Lung (tissue), 12 donors: Measurements from ENCODE around the gene ABCG8. TPM values are rescaled to one million over a fixed set of nuclear protein-coding genes. Genes with fewer than 3 reads are reported as not detected.

Experiments
- ATAC-seq: fragments of 200-7000 bp; cut with Tn5 transposase; one replicate; pipeline ENCODE4 v1.9.1; 2020; ENCODE audit warnings: moderate number of reproducible peaks; ENCODE audit not compliant: insufficient read depth, low FRiP score
- DNase-seq, 3 donors: peaks; one replicate each; pipeline ENCODE4 v3.0.0-alpha.2; 2013 to 2017
- H3K27ac ChIP-seq, 2 donors: one replicate each; pipeline ENCODE4 v1.5.1; 2013; ENCODE audit warnings: mild to moderate bottlenecking in 2 of 2, moderate library complexity in 2 of 2, control low read depth in 1 of 2, inconsistent platforms in 1 of 2, low read depth in 1 of 2, low read length in 1 of 2
- H3K27me3 ChIP-seq, 3 donors: one replicate each; pipeline ENCODE4 v1.5.1; 2013; ENCODE audit warnings: low read length in 2 of 3; ENCODE audit not compliant: control insufficient read depth in 3 of 3, insufficient read depth in 3 of 3
- H3K36me3 ChIP-seq, 4 donors: one replicate each; pipeline ENCODE4 v1.5.1; 2013; ENCODE audit warnings: low read length in 4 of 4, mild to moderate bottlenecking in 1 of 4, moderate library complexity in 1 of 4; ENCODE audit not compliant: control insufficient read depth in 4 of 4, insufficient read depth in 4 of 4
- H3K4me1 ChIP-seq, 5 donors: one replicate each; pipeline ENCODE4 v1.5.1; 2013; ENCODE audit warnings: low read length in 5 of 5, mild to moderate bottlenecking in 2 of 5, moderate library complexity in 1 of 5; ENCODE audit not compliant: control insufficient read depth in 5 of 5, insufficient read depth in 5 of 5
- H3K4me3 ChIP-seq: one replicate; pipeline ENCODE4 v1.5.1; 2013; ENCODE audit warnings: mild to moderate bottlenecking, control low read depth, moderate library complexity
- H3K9ac ChIP-seq, 2 donors: one replicate each; pipeline ENCODE4 v1.5.1; 2013; ENCODE audit warnings: low read length in 2 of 2, control low read depth in 1 of 2; ENCODE audit not compliant: insufficient read depth in 1 of 2
- H3K9me3 ChIP-seq, 4 donors: one replicate each; pipeline ENCODE4 v1.5.1; 2013; ENCODE audit warnings: low read length in 3 of 4, mild to moderate bottlenecking in 1 of 4, moderate library complexity in 1 of 4; ENCODE audit not compliant: control insufficient read depth in 4 of 4, insufficient read depth in 3 of 4
- CTCF ChIP-seq: IDR thresholded peaks from 2 replicates; pipeline ENCODE4 v1.5.1; 2012; ENCODE audit warnings: mild to moderate bottlenecking; ENCODE audit errors: control extremely low read depth, extremely low read depth
- WGBS, 2 donors: extraction: QIAGEN DNeasy Blood & Tissue Kit; methylation state at CpG; one replicate each; pipeline ENCODE4 v1.1.7; 2013; 5-methylcytosine and 5-hydroxymethylcytosine counted together
- polyA plus RNA-seq, 2 donors: library from polyadenylated mRNA; stranded (reverse); fragments of 200-250 nt; gene quantifications; one replicate each; pipeline ENCODE4 v1.2.1, GENCODE V29; 2013
- total RNA-seq, 2 donors: library from RNA; depleted of rRNA in 1 of 2; stranded (reverse); fragments of >200 nt in 1 of 2; gene quantifications; one replicate each; pipeline ENCODE4 v1.2.1, GENCODE V29; 2014 to 2021
- donor health status: control.
- donor health status: control.
- donor health status: Bipolar disorder and iron deficiency.
- donor health status: healthy.
- donor health status: DM: yes; HTN: yes; CAD: no.

The ABCG8 gene
- total and polyA plus RNA-seq, 4 donors: 0.80 TPM; not detected in 3

- H3K9ac ChIP-seq: no peak overlapping the region
Observed at GRCh38 chr2:43898134-43898837, 59.5 kb downstream of the ABCG8 start.

GRCh38 chr2:43898838-43899346, 60.1 kb downstream of the ABCG8 start:
- no peak overlapping the region for H3K9ac ChIP-seq
- no peak for TF ChIP-seq CTCF
- H3K4me1 ChIP-seq: peaks cover 0 to 7% (median 0%) of the 10 kb centered on the region in 5 donors
- no peaks in the 10 kb centered on the region for H3K9me3 ChIP-seq
- no peak overlapping the region for H3K4me3 ChIP-seq
- H3K36me3 ChIP-seq: peaks cover 7 to 37% (median 13%) of the 10 kb centered on the region in 4 donors
- WGBS, 2 donors: 86 to 93% methylated on average over 11 of the region's 11 CpGs
- H3K27ac ChIP-seq: no peak overlapping the region
- ATAC-seq (no peak), DNase-seq (no peak)
- no peaks in the 10 kb centered on the region for H3K27me3 ChIP-seq

More at GRCh38 chr2:43898134-43898837, 59.5 kb downstream of the ABCG8 start:
- no peak for TF ChIP-seq CTCF
- peak overlapping the region in 1 of 2 donors; percentile 1 for H3K27ac ChIP-seq
- H3K4me1 ChIP-seq: peaks cover 0 to 7% (median 0%) of the 10 kb centered on the region in 5 donors
- WGBS, 2 donors: 64 to 73% methylated on average over 11 of the region's 11 CpGs
- DNase-seq (peak; percentile 56 to 63 (median 59)), ATAC-seq (peak; percentile 41)
- no peaks in the 10 kb centered on the region for H3K9me3 ChIP-seq
- peaks cover 10 to 39% (median 15%) of the 10 kb centered on the region in 4 donors for H3K36me3 ChIP-seq
- no peaks in the 10 kb centered on the region for H3K27me3 ChIP-seq
- H3K4me3 ChIP-seq: no peak overlapping the region

- DNase-seq (no peak), ATAC-seq (no peak)
- H3K27ac ChIP-seq: no peak overlapping the region
- peaks cover 5 to 37% (median 11%) of the 10 kb centered on the region in 4 donors for H3K36me3 ChIP-seq
- 74 to 83% methylated on average over 2 of the region's 2 CpGs for WGBS, 2 donors
- no peaks in the 10 kb centered on the region for H3K27me3 ChIP-seq
- no peak overlapping the region for H3K4me3 ChIP-seq
- peaks cover 0 to 7% (median 0%) of the 10 kb centered on the region in 5 donors for H3K4me1 ChIP-seq
- TF ChIP-seq CTCF: no peak
- no peak overlapping the region for H3K9ac ChIP-seq
- no peaks in the 10 kb centered on the region for H3K9me3 ChIP-seq
Observed at GRCh38 chr2:43899589-43899988, 60.8 kb downstream of the ABCG8 start.
